Measurements from ENCODE around the gene LSP1.
A peak's percentile ranks its signal among the peaks of the same experiment; 100 is the strongest.

LSP1 gene

GRCh38 chr11:1893581-1894359 lies 40.9 kb downstream of the LSP1 start:
- no peak for DNase-seq

DNA sequence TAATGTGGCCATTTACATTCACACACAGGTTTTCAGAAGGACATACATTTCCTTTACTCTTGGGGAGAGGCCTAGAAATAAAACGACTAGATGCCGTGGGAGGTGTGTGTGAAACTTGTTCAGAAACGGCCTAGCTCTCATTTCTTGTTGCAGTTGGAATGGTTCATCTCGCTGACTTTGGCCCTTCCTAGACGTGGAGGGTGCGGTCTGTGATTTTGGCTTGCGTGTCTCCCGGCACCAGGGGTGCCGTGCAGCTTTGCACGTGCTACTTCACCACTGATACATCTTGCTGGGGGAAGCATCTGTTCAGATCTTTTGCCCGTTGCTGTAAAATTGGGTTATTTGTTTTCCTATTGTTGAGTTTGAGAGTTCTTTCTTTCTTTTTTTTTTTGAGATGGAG lies 41.9 kb downstream of the LSP1 start:
- DNase-seq, result no peak

DNA sequence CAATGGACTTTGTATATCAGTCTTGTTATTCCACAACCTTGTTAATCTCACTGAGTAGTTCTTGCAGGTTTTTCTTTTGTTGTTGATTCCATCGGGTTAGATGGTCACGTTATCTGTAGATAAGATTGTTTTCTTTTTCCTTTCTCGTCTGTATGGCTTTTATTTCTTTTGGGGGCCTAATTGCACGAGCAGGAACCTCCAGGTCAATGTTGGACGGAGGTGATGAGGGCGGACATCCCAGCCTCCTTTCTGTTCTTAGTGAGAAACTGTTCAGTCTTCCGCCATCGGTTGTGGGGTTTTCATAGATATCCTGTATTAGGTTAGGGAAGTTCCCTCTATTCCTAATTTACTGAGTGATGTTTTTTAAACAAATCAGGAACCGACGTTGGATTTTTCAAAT lies 43.6 kb downstream of the LSP1 start:
- no peak for DNase-seq

GRCh38 chr11:1896923-1897322 lies 44.0 kb downstream of the LSP1 start:
- DNase-seq, result no peak

- DNase-seq, result no peak
Measured at GRCh38 chr11:1899090-1899489, 46.2 kb downstream of the LSP1 start.

DNA sequence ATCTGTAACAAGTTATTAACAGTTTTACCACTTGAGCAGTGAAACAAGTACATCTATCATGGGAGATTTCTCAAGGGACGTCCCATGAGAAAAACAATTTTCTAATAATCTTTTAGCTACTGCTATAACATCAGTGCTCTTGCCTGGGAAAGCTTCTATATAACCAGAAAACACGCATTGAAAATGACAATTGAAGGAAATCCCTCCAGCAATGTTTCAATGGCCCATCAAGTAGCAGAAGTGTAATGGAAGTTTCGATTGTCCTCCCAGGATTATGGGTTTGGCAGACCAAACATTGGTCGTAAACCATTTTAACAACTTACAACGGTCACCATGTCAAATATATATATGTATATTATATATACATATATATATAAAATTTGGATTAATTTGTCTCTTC lies 46.8 kb downstream of the LSP1 start:
- no peak for DNase-seq

DNA sequence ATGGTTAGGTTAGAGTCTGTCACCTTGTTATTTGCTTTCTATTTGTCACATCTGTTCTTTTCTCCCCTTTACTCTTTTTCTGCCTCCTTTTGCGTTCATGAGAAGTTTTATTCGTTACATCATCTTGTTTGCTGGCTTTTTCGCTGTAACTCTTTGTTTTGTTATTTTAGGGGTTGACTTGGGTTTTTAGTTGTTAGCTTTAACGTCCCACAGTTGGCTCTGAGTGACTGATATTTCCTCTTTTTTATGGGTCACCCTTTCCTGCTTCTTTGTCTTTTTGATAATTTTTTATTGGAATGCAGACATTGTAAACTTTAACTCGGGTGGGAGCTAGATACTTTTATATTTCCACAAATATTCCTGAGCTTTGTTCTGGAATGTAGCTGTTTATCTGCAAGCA lies 53.3 kb downstream of the LSP1 start:
- DNase-seq, result no peak

DNA sequence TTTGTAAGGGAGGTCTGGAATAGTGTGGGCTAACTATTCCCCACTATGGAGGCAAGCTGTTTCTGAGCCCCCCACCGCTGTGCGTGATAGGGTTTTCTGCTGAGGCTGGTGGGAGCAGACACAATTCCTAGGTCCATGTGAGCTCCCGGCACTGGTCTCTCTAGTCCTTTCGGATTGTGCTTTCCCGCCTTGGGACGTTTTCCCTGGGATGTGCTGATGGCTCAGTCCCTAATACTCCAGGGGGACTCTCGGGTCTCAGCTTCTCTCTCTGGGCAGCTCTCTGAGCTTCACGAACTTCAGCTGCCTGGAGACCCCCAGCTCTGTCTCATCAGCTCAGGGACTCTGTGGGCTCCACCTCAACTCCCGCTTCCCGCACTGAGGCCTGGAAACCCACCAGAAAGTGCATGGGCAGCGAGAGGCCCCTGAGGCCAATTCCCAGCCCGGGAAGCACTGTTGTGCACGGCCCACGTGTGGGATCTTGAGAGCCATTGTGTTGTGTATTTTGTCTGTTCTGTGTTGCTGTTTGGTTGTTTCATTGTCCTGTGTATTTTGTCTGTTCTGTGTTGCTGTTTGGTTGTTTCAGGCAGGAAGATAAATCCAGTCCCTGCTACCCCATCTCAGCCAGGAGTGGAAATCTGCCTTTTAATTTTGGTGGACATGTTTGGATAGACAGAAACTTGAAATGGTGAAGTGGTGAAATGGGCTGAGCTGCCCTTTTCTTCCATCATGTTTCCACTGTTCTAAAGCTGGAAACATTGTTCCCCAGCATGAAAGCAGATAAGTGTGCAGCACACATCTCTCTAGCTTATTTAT lies 53.9 kb downstream of the LSP1 start:
- DNase-seq, result no peak

DNA sequence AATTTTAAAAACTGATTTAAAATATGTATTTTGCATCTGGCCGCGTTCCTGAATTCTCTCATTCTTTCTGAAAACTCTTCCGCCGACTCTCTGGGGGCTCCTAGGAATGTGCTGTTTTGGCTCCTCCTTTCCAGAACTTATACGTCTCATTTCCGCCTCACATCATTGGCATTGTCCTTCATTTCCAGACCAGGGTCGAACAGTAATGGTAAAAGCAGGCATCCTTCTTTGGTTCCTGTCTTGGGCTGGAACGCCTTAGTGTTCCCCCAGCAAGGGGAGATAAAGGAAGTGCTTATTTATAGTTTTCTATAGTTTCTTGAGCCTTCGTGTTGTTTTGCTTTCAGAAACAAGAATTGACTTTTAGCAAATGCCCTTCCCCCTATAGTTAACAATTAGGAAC lies 55.7 kb downstream of the LSP1 start:
- no peak for DNase-seq

GRCh38 chr11:1909524-1909923 lies 56.6 kb downstream of the LSP1 start:
- no peak for DNase-seq

- no peak for DNase-seq
Measured at GRCh38 chr11:1912289-1912878, 59.5 kb downstream of the LSP1 start.

DNA sequence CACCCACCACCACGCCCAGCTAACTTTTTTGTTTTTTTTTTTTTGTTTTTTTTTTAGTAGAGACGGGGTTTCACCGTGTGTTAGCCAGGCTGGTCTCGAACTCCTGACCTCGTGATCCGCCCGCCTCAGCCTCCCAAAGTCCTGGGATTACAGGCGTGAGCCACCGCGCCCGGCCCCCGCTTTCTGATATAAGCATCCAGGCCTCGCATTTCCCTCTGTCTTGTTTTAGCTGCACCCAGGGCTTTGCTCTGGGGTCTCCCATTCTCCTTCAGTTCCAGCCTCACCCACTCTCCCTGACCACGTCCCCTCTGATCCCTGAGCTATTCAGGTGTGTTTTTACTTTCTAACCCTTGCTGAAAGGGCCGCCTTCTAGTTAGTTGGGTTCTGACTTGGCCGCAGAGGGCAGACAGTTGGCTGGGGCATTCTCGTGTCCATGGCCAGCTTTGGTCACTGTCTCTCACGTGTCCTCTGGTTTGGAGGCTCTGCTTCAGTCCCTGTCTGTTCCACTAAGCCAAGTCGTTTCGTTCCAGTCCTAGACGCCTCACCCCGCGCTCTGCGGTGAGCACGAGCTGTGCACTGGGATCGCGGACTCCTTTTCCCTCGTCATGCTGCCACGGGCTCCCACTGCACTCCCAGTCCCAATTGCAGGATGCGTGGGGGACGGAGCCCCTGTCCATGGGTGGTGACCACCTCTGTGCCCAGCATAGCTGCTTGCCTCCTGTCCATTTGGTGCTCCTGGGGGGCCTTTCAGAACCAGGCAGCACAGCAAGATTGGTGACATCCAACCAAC lies 60.6 kb downstream of the LSP1 start:
- DNase-seq, result no peak

DNA sequence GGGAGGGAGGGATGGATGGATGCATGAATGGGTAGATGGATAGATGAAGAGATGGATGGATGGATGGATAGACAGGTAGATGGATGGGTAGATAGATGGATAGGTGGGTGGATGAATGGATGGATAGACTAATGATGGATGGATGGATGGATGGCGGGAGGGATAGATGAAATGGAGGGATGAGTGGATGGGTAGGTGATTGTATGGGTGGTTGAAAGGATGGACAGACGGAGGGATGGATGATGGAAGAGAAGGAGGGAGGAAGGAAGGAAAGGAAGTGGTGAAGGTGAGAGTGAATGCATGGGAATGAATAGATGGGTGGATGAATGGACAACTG lies 62.9 kb downstream of the LSP1 start:
- DNase-seq, result no peak

DNA sequence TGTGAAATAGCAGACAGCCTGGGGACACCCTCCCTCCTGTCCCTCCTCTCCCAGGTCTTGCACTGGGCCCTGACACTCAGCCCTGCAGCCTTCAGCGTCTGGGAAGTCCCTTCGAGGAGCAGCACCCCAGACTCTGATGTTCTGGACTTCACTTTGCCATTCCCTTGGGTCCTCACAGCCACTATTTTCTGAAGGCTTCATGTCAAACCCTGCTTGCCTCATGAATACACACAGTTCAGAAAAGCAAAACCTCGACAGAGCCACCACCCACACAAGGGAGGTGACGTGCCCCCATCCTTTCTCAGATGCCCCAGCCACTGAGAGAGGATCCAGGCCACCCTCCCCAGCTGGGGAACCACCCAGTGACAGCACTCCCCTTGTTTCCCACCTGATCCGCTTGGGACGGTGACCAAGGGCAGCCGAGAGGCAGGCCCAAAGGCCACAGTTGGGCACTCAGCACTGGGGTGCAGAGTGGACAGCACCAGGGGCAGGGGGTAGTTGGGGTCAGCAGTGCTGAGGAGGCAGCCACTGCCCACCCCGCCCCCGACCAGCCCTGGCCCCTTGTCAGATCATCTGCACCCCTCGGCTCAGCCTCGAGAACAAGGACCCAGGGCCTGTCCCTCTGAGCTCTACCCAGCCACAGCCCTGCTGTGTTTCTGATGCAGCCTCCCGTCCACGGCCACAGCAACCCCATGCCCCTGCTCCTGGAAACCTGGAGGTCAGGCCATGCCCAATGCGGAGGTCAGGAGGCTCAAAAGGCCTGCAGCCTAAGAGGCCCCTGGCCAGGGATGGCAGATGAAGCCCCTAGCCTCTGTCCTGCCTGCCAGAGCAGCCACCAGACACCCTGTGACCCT lies 63.5 kb downstream of the LSP1 start:
- no peak for DNase-seq

DNA sequence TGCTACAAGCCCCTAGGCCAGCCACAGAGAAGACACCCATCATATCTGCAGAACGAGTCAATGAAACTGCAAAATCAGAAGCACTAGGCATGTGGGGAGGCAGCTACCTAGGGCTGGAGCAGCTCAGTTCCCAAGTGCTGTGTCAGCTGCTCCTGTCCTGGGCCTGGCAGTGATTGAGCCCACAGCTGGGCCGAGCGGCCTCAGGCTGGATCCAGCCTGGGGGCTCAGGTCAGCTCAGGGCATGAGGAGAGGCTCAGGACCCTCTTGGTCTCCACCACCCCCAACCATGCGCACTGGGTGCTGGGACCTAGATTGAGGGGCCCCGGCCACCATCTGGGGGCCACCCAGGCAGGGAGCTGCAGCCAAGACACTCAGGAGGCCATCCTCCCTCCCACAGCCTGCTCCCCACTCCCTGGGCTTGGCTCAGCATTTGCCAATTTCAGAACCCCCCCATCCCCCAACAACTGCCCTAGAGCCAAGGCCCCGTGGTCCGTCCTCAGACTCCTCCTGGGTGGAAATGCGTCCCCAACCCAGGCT lies 64.2 kb downstream of the LSP1 start:
- DNase-seq, result no peak

DNA sequence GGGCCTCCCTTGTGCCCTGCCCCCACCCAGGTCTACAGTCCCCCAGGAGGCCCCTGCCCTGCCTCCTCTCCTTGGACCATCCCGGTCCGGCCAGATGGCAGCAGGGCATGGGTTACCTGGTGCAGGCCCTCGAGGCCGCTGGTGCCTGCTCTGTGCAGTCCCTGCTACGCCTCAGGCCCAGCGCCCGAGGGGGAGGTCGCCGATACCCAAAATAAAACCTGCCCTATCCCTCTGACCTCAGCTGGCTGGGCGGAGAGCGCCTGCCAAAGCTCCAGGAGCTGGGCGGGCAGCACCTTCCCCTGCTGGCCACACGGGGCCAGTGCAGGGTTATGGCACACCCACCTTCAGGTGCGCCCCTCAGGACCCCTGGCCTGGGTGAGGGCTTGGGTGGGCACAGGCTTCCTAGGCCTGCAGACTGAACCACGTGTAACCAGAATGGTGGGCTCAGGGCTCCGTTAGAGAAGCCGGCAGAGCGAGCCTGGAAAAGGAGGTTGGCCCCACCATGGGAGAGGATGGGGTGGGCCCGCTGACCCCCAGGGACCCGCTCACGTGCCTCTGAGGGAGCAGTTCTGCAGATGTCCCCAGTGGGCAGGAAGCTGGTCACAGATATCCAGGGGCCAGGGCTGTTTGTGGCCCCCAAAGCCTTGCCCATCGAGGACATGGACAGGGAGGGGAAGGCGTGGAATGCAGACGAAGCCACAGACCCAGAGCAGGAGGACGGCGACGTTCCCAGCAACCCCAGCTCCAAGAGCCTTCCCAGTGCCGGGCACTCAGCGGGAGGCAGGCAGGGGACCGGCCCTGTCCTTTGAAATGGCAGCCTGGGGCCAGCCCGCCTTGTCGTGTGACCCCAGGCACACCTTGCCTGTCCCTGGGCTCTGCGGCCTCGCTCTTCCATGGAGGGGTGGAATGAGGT lies 64.9 kb downstream of the LSP1 start:
- DNase-seq, result no peak

DNA sequence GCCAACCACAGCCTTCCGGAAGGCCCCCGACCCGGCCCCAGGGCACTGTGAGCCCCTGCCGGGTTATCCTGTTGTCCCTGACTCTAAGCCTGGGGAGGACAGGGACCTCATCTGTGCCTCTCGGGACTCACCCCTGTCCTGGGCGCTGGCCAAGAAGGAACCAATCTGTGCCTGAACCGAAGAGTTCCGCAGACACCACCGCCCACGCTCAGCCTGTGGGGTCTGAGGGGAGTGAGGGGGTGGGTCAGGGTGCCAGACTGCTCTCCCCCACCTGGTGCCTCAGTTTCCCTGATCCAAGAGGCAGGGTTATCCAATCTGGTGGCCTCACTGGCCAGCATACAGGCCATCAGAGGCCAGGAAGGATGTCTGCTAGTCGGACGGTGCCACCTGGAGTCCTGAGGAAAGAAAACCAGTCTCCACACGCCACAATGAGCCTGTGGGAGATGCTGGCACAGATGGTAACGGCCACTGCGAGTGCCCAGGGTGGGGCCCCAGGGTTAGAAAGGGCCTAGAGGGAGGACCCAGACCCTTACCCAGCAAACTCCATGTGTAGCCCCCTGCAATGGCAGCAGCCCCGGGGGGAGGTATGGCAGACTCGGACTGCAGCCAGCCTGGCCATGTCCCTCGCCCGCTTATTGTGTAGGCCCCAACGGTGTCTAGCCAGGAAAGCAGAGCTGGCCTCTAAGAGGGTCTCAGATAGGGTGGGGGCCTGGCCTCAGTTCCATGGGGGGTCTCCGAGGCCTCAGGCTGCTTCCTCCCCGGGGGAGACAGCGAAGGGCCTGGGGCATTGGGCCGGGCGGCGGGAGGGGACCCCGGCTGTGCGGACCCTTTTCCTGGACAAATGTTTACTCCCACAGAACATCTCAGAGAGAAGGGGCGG lies 65.8 kb downstream of the LSP1 start:
- DNase-seq, result peak in 1 of 3 experiments; percentile 11

DNA sequence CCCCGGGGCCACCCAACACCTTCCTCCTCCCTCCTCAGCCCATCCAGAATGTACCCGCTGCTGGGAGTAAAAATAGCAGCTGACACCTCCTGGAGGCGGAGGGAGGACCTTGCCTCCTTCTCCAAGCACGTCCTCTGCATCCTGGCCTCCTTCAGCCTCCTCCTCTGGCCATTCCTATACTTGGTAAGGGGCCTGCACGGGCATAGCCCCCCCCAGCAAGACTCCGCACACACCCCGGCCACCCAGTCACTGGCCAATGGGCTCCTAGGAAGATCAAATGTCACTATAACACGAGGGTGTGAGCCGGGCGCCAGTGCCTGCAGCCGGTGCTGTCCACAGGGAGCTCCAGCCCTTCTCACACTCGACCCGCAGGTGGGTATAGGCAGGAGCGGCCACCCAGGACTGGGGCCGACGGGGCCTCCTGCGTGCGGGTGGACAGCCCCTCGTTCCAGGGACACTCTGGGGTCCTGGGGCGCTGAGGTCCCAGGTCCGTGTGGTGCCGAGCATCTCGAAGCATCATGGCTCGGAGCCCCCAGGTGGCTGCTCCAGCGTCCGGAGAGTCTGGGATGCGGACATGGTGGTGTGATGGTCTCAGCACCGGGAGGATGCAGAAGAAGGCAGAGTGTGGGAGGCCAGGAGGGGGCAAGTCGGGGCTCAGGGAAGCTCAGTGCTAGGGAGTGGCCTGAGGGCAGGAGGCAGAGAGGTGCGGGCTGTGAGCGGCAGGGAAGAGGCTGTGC lies 66.7 kb downstream of the LSP1 start, which contains the start of gene TNNT3:
TNNT3 (plus strand) TSS at position 313 of the 737 bp plus-strand sequence. CDS start 3,172 bp downstream, outside the sequence.
- DNase-seq, result no peak

Data from NCI-H1417 (cell line).